PC-9 (cell line): Measurements from ENCODE around the gene MICU2.

Experiments used
- EZH2 ChIP-seq: fragments of 200-600 bp; sonication (generic); IDR thresholded peaks from 2 replicates; pipeline ENCODE4 v1.8.0; 2017; ENCODE audit warnings: antibody characterized with exemption, low read depth
- TF ChIP-seq, protein P1 (sequence below): fragments of 200-600 bp; sonication (generic); conservative IDR thresholded peaks from 2 replicates; pipeline ENCODE4 v1.6.1; 2017; ENCODE audit warnings: mixed run types, antibody characterized with exemption, mild to moderate bottlenecking, moderate library complexity

DNA sequence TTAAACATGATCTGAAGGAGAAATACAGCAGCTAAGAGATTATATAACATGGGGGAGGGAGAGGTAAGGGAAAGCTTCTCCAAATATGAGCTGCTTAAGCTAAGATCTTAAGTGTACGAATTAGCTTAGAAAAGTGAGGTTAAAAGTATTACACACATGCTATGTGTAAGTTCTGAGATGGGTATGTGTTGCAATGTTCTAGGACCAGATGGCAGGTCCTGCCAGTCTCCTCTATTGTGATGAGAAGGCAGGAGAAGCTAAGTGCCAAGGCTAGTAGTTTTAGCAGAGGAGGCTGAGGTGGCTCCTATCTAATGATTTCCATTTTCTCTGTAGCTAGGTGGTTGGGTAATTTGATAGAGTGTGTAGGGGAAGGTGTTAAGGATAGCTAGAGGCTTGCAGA lies 57.6 kb downstream of the MICU2 start:
- TF ChIP-seq, protein P1, sequence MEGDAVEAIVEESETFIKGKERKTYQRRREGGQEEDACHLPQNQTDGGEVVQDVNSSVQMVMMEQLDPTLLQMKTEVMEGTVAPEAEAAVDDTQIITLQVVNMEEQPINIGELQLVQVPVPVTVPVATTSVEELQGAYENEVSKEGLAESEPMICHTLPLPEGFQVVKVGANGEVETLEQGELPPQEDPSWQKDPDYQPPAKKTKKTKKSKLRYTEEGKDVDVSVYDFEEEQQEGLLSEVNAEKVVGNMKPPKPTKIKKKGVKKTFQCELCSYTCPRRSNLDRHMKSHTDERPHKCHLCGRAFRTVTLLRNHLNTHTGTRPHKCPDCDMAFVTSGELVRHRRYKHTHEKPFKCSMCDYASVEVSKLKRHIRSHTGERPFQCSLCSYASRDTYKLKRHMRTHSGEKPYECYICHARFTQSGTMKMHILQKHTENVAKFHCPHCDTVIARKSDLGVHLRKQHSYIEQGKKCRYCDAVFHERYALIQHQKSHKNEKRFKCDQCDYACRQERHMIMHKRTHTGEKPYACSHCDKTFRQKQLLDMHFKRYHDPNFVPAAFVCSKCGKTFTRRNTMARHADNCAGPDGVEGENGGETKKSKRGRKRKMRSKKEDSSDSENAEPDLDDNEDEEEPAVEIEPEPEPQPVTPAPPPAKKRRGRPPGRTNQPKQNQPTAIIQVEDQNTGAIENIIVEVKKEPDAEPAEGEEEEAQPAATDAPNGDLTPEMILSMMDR = no peak
- no peak for TF ChIP-seq EZH2
